PFSK-1 (cell line): ENCODE data around the gene FGD6.

Experiments used
- FOXP2 ChIP-seq: optimal IDR thresholded peaks from 2 replicates; pipeline ENCODE3; 2011; ENCODE audit warnings: borderline replicate concordance, control low read depth, inconsistent platforms; ENCODE audit not compliant: insufficient read depth; ENCODE audit errors: extremely low read length, extremely low read depth
- POLR2AphosphoS5 ChIP-seq: IDR thresholded peaks from 2 replicates; pipeline ENCODE4 v1.6.1; 2012; ENCODE audit warnings: low read depth, mild to moderate bottlenecking, control low read depth, low read length, moderate library complexity
- SIN3A ChIP-seq: IDR thresholded peaks from 2 replicates; pipeline ENCODE4 v1.6.1; 2012; ENCODE audit warnings: mild to moderate bottlenecking, low read length, moderate library complexity, borderline replicate concordance; ENCODE audit not compliant: insufficient read depth
- TAF1 ChIP-seq: IDR thresholded peaks from 2 replicates; pipeline ENCODE4 v1.6.1; 2012; ENCODE audit warnings: low read length, control low read depth, borderline replicate concordance; ENCODE audit not compliant: insufficient read depth
- TF ChIP-seq, protein P1 (sequence below), 2 experiments: IDR thresholded peaks; 2 replicates each; pipeline versions ENCODE4 v1.6.1 to v1.8.0; 2011 to 2012; ENCODE audit warnings: low read depth in 2 of 2, low read length in 2 of 2, control low read depth in 1 of 2, inconsistent platforms in 1 of 2, mild to moderate bottlenecking in 1 of 2, moderate library complexity in 1 of 2; ENCODE audit not compliant: insufficient read depth in 1 of 2

The FGD6 gene

DNA sequence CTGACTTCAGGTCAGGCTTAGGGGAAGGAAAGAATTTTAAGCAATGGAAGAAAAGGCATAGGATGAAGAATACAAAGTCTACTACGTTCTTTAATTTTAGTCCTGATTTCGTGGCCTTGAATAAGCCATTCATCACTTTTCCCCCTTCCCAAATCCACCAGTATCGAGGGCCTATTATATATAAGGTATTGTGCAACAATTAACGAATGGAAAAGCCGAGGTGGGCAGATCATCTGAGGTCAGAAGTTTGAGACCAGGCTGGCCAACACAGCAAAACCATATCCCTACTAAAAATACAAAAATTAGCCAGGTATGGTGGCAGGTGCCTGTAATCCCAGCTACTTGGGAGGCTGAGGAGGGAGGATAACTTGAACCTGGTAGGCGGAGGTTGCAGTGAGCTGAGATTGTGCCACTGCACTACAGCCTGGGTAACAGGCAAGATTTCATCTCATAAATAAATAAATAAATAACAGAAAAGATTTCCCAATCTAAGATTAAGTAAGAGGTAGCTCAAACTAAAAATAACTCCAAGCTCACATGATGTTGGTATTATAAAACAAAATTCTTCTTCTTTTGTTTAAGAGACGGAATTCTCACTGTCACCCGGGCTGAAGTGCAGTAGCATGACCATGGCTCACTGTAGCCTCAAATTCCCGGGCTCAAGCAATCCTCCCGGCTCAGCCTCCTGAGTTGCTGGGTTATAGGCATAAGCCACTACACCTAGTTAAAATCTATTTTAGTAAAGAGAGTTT is 85.5 kb downstream of the FGD6 start:
- TF ChIP-seq TAF1 = no peak
- TF ChIP-seq SIN3A = no peak
- TF ChIP-seq FOXP2 = no peak
- TF ChIP-seq, protein P1, sequence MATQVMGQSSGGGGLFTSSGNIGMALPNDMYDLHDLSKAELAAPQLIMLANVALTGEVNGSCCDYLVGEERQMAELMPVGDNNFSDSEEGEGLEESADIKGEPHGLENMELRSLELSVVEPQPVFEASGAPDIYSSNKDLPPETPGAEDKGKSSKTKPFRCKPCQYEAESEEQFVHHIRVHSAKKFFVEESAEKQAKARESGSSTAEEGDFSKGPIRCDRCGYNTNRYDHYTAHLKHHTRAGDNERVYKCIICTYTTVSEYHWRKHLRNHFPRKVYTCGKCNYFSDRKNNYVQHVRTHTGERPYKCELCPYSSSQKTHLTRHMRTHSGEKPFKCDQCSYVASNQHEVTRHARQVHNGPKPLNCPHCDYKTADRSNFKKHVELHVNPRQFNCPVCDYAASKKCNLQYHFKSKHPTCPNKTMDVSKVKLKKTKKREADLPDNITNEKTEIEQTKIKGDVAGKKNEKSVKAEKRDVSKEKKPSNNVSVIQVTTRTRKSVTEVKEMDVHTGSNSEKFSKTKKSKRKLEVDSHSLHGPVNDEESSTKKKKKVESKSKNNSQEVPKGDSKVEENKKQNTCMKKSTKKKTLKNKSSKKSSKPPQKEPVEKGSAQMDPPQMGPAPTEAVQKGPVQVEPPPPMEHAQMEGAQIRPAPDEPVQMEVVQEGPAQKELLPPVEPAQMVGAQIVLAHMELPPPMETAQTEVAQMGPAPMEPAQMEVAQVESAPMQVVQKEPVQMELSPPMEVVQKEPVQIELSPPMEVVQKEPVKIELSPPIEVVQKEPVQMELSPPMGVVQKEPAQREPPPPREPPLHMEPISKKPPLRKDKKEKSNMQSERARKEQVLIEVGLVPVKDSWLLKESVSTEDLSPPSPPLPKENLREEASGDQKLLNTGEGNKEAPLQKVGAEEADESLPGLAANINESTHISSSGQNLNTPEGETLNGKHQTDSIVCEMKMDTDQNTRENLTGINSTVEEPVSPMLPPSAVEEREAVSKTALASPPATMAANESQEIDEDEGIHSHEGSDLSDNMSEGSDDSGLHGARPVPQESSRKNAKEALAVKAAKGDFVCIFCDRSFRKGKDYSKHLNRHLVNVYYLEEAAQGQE (IDR thresholded peaks at IDR 0.05; ENCODE audit: insufficient read depth in 1 of 2, low read depth in 2 of 2, low read length in 2 of 2) = no peak
- TF ChIP-seq POLR2AphosphoS5 = no peak

DNA sequence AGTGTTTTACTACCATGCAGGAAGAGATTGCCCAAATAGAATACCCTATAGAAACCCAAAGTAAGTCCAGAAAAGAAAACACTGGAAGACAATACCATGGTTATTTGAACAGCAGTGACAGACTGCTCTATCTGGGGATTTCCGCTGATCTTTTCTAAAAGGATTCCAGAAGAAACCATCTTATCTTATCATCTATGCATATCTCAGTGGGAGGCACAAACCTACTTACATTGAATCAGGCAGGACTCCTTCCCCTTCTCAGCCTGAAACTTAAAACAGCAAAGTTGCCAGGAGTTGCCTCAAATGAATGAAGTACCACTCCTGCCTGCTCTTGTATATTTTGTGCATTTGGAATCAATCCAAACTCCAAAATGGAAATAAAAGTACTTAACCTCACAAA is 87.2 kb downstream of the FGD6 start:
- TF ChIP-seq, protein P1 (IDR thresholded peaks at IDR 0.05; ENCODE audit: insufficient read depth in 1 of 2, low read depth in 2 of 2, low read length in 2 of 2) = no peak
- no peak for TF ChIP-seq SIN3A
- TF ChIP-seq TAF1 = no peak
- no peak for TF ChIP-seq POLR2AphosphoS5
- TF ChIP-seq FOXP2 = no peak

DNA sequence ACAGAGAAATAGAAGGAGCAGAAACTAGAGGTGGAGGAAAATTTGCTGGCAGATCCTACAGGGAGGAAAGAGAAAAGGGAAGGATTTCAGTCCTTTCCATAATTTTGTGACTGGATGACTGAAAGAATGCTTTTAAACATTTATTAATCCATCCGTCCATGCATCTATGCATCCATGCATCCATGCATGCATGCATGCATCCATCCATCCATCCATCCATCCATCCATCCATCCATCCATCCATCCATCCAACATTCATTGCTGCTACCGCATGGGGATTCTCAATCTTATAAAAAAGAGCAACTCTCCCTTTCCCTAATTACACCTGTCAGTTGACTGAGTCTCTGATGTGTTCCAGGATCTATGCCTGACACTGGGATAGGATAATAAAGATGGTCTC is 88.2 kb downstream of the FGD6 start:
- TF ChIP-seq SIN3A = no peak
- TF ChIP-seq TAF1 = no peak
- TF ChIP-seq, protein P1 (IDR thresholded peaks at IDR 0.05; ENCODE audit: insufficient read depth in 1 of 2, low read depth in 2 of 2, low read length in 2 of 2) = no peak
- TF ChIP-seq FOXP2 = no peak
- TF ChIP-seq POLR2AphosphoS5 = no peak

GRCh38 chr12:95126736-95127135 is 90.5 kb downstream of the FGD6 start:
- TF ChIP-seq TAF1 (no peak), SIN3A (no peak), POLR2AphosphoS5 (no peak), FOXP2 (no peak)
- TF ChIP-seq, protein P1 (IDR thresholded peaks at IDR 0.05; ENCODE audit: insufficient read depth in 1 of 2, low read depth in 2 of 2, low read length in 2 of 2) = no peak

DNA sequence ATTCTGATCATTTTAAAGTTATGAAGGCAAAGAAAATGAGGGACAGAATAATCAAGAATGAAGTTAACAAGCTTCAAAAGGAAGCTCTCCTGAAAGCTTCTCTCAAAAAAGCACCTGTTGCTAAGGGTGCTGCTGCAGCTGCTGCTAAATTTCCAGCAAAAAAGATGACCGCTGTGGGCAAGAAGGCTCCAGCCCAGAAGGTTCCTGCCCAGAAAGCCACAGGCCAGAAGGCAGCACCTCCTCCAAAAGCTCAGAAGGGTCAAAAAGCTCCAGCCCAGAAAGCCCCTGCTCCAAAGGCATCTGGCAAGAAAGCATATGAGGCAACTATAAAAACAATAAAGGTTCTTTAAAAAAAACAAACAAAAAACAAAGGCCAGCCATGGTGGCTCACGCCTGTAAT is 91.2 kb downstream of the FGD6 start:
- TF ChIP-seq FOXP2 (no peak), TAF1 (no peak), POLR2AphosphoS5 (no peak), SIN3A (no peak)
- TF ChIP-seq, protein P1 (IDR thresholded peaks at IDR 0.05; ENCODE audit: insufficient read depth in 1 of 2, low read depth in 2 of 2, low read length in 2 of 2) = no peak
